Left ventricle myocardium inferior (tissue), 1 donor: Measurements from ENCODE around the gene ITGAV. TPM values are rescaled to one million over a fixed set of nuclear protein-coding genes. Genes with fewer than 3 reads are reported as not detected.

Experiments
- DNase-seq: peaks from one replicate; pipeline ENCODE4 v3.0.0-alpha.2; 2020
- H3K27ac ChIP-seq: fragments of 200-600 bp; replicated peaks from 2 replicates; pipeline ENCODE4 v1.8.0; 2021
- H3K27me3 ChIP-seq: fragments of 200-600 bp; 2 replicates; pipeline ENCODE4 v1.8.0; 2021; ENCODE audit warnings: low read depth
- H3K36me3 ChIP-seq: fragments of 200-600 bp; 2 replicates; pipeline ENCODE4 v1.8.0; 2021
- H3K4me1 ChIP-seq: fragments of 200-600 bp; 2 replicates; pipeline ENCODE4 v1.8.0; 2021
- H3K4me3 ChIP-seq: fragments of 200-600 bp; 2 replicates; pipeline ENCODE4 v1.8.0; 2021; ENCODE audit warnings: mild to moderate bottlenecking, moderate library complexity
- H3K9me3 ChIP-seq: fragments of 200-600 bp; replicated peaks from 2 replicates; pipeline ENCODE4 v1.8.0; 2021
- CTCF ChIP-seq: fragments of 200-600 bp; IDR thresholded peaks from 2 replicates; pipeline ENCODE4 v1.8.0; 2021; ENCODE audit warnings: antibody characterized with exemption, mild to moderate bottlenecking, borderline replicate concordance
- intact Hi-C: fragments of 100-400 bp; cut with micrococcal nuclease; formaldehyde crosslinking; loops from one replicate; pipeline ENCODE4 v1.11.0; 2022
- total RNA-seq: library from RNA; stranded (reverse); fragmentation: NEBNext Ultra II Directional; extraction: Animal tissue kit (Norgen Biotek cat#: 25700); gene quantifications from one replicate; pipeline ENCODE4 v1.2.1, GENCODE V29; 2021
- donor health status: DM: no; HTN: yes; CAD: no; lungs with severe emphysema.

ITGAV gene
- total RNA-seq, 1 donor from 2014 or later: 178 TPM

DNA sequence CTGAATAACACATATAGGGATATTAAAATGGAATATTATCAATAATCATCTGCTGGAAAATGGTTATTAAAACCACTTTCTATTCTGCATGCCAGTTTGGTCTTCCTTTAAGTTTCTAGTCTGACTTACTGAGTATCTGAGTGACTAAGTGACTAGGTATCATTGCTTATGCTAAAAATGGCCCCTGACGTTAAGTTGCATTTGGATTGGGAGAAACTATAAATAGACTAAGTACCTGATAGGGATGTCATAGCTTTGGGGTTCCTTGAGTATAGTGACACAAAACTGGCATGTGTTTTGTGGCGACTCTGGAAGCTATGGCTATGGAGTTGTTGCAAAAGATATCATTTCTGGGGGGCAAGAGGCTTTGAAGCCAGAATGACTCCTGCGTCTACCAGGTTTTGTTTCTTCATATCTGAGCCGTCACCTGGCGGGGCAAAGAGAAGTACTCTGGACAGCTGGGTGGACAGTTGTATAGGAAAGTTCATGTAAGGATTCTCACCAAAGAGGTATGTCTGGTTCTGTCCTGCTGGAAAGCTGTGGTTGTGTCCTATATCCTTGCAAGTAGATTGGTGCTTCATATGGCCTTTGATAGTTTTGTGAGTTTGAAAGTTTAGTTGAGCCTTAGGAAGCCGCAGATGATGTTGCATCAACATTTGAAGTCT, 17.9 kb downstream of the ITGAV start:
- no peak for TF ChIP-seq CTCF
- intact Hi-C loops: no loop called here
- H3K4me1 ChIP-seq: peaks cover 76% of the 10 kb centered on the region

GRCh38 chr2:186610785-186611184, 20.9 kb downstream of the ITGAV start:
- intact Hi-C loops: no loop called here
- no peak for TF ChIP-seq CTCF
- peak overlapping the region; percentile 60 for H3K4me3 ChIP-seq

More for the DNA sequence above, 17.9 kb downstream of the ITGAV start:
- Histone ChIP-seq H3K9me3 (no peaks in the 10 kb centered on the region), H3K36me3 (peaks cover 13% of the 10 kb centered on the region), H3K4me3 (peak overlapping the region; percentile 60), H3K27ac (peak overlapping the region; percentile 85), H3K27me3 (no peaks in the 10 kb centered on the region)
- no peak for DNase-seq

GRCh38 chr2:186611526-186611925, 21.7 kb downstream of the ITGAV start:
- H3K36me3 ChIP-seq: no peaks in the 10 kb centered on the region
- H3K4me3 ChIP-seq: no peak overlapping the region
- H3K9me3 ChIP-seq: no peaks in the 10 kb centered on the region
- intact Hi-C loops: no loop called here
- no peaks in the 10 kb centered on the region for H3K27me3 ChIP-seq
- TF ChIP-seq CTCF: no peak
- peaks cover 49% of the 10 kb centered on the region for H3K4me1 ChIP-seq
- peak overlapping the region; percentile 85 for H3K27ac ChIP-seq
- no peak for DNase-seq

More at GRCh38 chr2:186610785-186611184, 20.9 kb downstream of the ITGAV start:
- Histone ChIP-seq H3K9me3 (no peaks in the 10 kb centered on the region), H3K27me3 (no peaks in the 10 kb centered on the region), H3K36me3 (peaks cover 4% of the 10 kb centered on the region), H3K27ac (peak overlapping the region; percentile 85), H3K4me1 (peaks cover 54% of the 10 kb centered on the region)
- DNase-seq: no peak

- intact Hi-C loops: no loop called here
- H3K4me3 ChIP-seq: no peak overlapping the region
- no peaks in the 10 kb centered on the region for H3K36me3 ChIP-seq
- DNase-seq: no peak
- H3K27me3 ChIP-seq: no peaks in the 10 kb centered on the region
- no peak for TF ChIP-seq CTCF
- no peaks in the 10 kb centered on the region for H3K9me3 ChIP-seq
- H3K27ac ChIP-seq: peak overlapping the region; percentile 85
- H3K4me1 ChIP-seq: peaks cover 50% of the 10 kb centered on the region
Observed at GRCh38 chr2:186612026-186612425, 22.2 kb downstream of the ITGAV start.

DNA sequence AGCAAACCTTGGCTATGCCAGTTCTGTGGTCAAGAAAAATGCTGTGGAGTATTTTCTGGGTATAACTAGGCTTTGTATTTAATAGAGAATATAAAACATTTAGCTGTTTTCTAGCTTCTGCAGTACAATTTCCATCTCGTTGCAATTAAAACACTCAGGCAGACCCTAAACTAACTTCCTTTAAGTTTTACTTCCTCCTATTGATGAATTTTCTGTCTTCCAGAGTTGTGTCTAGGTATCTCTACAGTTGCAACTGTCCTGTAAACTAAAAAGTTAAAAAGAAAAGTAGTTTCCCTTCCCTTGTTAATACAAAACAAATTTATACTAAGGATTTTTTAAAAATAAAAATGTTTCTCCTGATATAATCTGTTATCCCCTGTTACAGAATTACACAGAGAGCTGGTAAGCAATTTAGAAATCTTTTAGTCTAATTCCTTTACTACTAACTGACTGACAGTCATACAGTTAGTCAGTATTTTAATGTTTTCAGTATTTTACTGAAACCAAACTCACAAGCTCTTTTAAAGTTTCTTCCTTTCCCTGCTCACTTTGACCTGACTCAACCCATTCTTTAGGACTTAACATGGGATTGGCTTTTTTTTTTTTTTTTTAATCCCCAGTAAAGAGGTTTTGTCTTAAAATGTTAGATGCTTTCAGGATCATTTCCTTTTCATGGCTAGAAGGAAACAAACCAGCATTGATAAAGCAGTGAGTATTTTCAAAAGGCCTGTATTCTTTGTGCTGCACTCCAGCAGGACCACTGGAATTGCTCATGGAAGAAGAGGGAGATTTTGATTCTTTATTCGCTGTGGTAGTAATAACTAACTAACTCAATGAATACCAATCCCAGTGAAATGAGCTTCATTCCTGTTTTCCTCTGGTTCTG, 22.9 kb downstream of the ITGAV start:
- intact Hi-C loops: no loop called here
- H3K4me1 ChIP-seq: peaks cover 54% of the 10 kb centered on the region
- no peak for DNase-seq
- TF ChIP-seq CTCF: no peak
- H3K27ac ChIP-seq: peak overlapping the region; percentile 85
- H3K36me3 ChIP-seq: no peaks in the 10 kb centered on the region
- H3K9me3 ChIP-seq: no peaks in the 10 kb centered on the region
- H3K4me3 ChIP-seq: no peak overlapping the region
- H3K27me3 ChIP-seq: no peaks in the 10 kb centered on the region
